GM19035 (cell line): ENCODE data around the gene CNDP1.

ENCODE experiments used
- ATAC-seq: cut with Tn5 transposase; IDR thresholded peaks from one replicate; pipeline ENCODE4 v1.9.1; 2021; ENCODE audit not compliant: unreplicated experiment

CNDP1 gene

GRCh38 chr18:74506448-74507084, 27.7 kb upstream of the CNDP1 start:
- no peak for ATAC-seq

- no peak for ATAC-seq
These were observed 27.0 kb upstream of the CNDP1 start for GRCh38 chr18:74507097-74507881.

GRCh38 chr18:74507927-74508326, 26.4 kb upstream of the CNDP1 start:
- no peak for ATAC-seq

GRCh38 chr18:74508366-74508765, 25.9 kb upstream of the CNDP1 start:
- ATAC-seq = no peak

- no peak for ATAC-seq
These were observed 25.5 kb upstream of the CNDP1 start for GRCh38 chr18:74508821-74509225.

- no peak for ATAC-seq
These were observed 24.2 kb upstream of the CNDP1 start for GRCh38 chr18:74509856-74510769.

- ATAC-seq = no peak
These were observed 23.6 kb upstream of the CNDP1 start for GRCh38 chr18:74510770-74511095.

- no peak for ATAC-seq
These were observed 22.5 kb upstream of the CNDP1 start for GRCh38 chr18:74511823-74512222.

- ATAC-seq = no peak
These were observed 21.8 kb upstream of the CNDP1 start for GRCh38 chr18:74512321-74513053.

GRCh38 chr18:74513149-74513882, 21.0 kb upstream of the CNDP1 start:
- ATAC-seq = no peak

GRCh38 chr18:74513883-74514205, 20.5 kb upstream of the CNDP1 start:
- no peak for ATAC-seq

- no peak for ATAC-seq
These were observed 19.3 kb upstream of the CNDP1 start for GRCh38 chr18:74514860-74515495.

- no peak for ATAC-seq
These were observed 18.6 kb upstream of the CNDP1 start for GRCh38 chr18:74515620-74516231.

- ATAC-seq = no peak
These were observed 17.7 kb upstream of the CNDP1 start for GRCh38 chr18:74516271-74517235.

- ATAC-seq = no peak
These were observed 17.1 kb upstream of the CNDP1 start for GRCh38 chr18:74517236-74517630.

- ATAC-seq = no peak
These were observed 15.6 kb upstream of the CNDP1 start for GRCh38 chr18:74518456-74519295.

GRCh38 chr18:74519320-74520095, 14.8 kb upstream of the CNDP1 start:
- no peak for ATAC-seq
